Measurements from ENCODE around the gene RRP15.

Gene RRP15

DNA sequence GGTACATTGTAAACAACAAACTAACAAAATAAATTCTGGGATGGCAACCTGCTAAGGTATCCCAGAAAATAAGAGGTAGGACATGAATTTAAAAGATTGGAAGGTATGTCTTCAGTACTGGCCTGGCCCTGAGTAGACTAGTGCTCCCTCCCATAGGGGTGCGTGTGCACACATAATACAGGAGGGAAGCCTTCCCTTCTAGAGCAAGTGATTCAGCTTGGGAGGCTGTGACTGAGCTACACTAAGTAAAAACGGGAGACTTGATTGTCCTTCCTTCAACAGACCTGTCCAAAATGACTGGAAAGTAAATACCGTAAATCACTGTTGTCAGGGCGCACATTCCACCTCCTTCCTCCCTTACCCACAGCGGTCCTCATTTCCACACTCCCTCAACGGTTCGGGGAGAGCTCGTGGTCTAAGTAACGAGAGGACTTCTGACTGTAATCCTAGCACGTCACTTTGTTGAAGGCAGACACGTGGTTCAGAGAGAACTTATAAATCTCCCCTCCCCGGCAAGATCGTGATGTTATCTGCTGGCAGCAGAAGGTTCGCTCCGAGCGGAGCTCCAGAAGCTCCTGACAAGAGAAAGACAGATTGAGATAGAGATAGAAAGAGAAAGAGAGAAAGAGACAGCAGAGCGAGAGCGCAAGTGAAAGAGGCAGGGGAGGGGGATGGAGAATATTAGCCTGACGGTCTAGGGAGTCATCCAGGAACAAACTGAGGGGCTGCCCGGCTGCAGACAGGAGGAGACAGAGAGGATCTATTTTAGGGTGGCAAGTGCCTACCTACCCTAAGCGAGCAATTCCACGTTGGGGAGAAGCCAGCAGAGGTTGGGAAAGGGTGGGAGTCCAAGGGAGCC lies 60.0 kb downstream of the RRP15 start, which contains the start of gene TGFB2:
TSS of gene TGFB2 (plus strand) at position 523 of the 859 bp plus-strand sequence. CDS start 1,366 bp downstream, outside the sequence.
- DNase-seq: peak; percentile 12

DNA sequence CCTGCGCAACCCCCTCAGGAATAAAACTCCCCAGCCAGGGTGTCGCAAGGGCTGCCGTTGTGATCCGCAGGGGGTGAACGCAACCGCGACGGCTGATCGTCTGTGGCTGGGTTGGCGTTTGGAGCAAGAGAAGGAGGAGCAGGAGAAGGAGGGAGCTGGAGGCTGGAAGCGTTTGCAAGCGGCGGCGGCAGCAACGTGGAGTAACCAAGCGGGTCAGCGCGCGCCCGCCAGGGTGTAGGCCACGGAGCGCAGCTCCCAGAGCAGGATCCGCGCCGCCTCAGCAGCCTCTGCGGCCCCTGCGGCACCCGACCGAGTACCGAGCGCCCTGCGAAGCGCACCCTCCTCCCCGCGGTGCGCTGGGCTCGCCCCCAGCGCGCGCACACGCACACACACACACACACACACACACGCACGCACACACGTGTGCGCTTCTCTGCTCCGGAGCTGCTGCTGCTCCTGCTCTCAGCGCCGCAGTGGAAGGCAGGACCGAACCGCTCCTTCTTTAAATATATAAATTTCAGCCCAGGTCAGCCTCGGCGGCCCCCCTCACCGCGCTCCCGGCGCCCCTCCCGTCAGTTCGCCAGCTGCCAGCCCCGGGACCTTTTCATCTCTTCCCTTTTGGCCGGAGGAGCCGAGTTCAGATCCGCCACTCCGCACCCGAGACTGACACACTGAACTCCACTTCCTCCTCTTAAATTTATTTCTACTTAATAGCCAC lies 60.7 kb downstream of the RRP15 start:
- peak; percentile 34 for DNase-seq

DNA sequence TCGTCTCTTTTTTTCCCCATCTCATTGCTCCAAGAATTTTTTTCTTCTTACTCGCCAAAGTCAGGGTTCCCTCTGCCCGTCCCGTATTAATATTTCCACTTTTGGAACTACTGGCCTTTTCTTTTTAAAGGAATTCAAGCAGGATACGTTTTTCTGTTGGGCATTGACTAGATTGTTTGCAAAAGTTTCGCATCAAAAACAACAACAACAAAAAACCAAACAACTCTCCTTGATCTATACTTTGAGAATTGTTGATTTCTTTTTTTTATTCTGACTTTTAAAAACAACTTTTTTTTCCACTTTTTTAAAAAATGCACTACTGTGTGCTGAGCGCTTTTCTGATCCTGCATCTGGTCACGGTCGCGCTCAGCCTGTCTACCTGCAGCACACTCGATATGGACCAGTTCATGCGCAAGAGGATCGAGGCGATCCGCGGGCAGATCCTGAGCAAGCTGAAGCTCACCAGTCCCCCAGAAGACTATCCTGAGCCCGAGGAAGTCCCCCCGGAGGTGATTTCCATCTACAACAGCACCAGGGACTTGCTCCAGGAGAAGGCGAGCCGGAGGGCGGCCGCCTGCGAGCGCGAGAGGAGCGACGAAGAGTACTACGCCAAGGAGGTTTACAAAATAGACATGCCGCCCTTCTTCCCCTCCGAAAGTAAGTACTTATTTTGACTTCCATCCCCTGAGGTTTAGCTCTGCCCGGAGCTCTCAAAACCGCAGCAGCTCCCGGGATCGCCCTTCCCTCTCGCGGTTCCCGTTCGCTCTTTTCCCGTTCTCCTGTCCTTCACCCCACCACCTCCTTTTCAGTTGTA lies 61.5 kb downstream of the RRP15 start:
- peak; percentile 11 for DNase-seq

DNA sequence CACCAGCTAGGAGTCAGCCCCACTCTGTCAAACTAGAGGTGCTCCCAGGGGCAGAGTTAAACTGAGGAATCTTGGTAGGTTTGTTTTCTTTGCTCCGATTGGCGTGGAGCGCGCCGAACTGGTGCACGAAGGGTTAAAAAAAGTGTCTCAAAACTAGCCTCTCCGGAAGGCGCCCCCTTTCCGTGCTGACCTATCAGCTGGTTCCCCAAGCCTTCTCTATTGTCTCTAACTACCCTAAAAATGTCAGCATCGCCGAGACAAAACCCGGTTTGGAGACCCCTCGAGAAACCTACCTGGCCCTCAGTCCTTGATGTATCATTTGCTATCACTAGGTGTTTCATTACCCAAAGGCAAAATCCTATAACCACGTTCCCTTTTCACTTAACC lies 62.2 kb downstream of the RRP15 start:
- no peak for DNase-seq

DNA sequence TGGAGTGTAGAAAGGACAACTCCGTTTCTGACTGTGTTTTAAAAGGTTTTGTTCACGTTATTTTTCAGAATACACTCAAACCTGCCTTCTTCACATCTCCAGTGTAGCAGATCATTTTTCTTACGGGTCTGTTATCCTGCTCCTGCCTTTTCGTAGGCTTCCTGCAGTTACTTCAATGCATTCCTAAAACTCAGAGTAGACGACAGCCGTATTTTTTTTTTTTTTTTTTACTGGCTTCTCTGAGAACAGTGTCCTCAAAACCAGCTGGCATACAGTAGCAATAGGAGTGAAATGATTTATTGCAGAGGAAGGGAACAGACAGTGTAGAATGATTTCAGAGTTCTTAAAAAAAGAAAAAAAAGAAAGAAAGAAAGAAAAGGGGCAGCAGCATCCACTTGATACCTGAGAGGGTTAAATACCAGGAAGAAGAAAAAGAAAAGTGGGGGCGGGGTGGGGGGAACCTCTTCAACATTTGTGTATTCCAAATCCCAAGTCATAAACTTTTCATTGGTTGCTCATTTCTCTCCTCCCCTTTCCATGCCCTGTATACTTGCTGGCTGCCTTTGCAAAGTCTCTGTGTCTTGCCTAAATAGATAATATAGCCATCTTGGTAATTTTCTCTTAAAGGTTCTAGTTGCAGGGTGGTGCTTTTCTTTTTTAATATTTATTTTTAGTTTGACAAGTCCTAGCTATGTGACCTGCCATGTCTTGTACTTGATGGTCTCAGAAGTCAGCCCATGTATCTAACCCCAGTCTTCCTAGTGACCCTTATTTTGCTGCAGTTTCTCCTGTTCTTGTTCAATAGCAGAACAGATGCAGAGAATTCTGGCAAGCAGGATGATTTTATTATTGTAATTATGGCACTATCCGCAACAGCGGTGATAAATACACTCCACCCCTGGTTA lies 62.9 kb downstream of the RRP15 start:
- DNase-seq: no peak

DNA sequence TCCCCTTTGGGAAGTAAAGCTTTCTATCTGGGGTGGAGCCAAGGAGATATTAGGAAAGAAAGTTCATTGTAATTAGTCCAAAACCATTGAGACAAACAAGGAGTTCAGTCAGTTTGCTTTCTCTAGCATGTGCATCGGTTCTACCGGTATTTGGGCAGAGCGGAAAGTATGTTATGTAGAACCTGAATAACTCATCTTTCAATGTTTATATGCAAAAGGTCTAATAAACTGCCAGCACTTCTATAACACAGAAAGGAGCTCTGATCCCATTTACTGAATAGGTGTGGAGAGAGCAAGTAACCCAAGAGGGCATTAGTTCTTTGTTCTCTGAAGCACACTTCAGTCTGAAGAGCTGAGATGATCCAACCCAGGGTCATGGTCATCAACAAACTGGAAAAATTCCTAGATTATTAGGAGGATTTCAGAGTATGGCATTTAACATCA lies 63.6 kb downstream of the RRP15 start:
- DNase-seq: no peak

DNA sequence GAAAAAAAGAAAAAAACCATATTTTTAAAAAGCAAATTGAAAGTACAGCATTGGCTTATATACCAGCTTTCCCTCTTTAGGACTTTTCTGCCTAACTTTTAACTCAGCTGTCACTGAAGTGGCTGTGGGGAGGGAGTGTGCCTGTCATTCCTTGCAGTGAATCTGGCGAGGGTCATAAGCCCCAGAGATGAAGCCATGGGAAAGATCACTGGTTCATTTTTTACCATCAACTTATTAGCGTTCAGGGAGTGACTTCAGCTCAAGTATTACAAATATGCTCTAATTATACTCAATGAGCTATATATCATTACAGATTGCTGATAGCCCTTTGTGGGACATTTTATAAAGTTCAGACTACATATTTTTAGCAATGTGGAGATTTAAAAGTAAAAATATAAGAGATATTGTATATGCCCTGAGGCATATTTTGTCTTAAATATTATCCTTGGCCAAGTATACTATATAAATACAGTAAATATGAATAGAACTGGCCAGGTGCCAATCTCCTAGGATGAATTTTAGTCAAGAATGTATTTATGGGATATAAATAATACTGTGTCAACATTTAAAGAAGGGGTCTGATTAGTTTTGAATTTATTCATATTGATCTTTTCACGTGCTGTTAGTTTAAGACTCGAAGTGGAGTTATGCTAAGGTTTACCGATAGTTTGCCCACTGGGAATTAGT lies 64.4 kb downstream of the RRP15 start:
- no peak for DNase-seq

DNA sequence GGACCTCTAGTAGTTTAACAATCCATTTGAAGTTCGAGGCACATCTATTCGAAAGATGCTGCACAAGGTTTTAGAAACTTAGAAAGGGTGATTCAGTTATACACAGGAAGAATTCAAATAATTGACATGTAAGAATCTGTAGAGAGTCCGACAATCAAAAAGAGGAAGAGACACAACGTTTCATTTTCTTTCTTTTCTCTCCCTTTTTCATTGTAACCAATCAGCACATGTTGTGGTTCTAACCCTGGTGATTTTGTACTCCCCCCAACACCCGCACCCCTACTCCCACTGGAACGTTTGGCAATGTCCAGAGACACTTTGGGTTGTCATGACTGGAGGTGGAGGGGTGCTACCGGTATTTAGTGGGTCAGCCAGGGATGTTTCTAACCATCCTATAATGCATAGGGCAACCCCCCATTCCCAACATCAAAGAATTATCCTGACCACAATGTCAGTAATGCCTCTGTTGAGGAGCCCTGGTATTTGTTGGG lies 65.0 kb downstream of the RRP15 start:
- no peak for DNase-seq

DNA sequence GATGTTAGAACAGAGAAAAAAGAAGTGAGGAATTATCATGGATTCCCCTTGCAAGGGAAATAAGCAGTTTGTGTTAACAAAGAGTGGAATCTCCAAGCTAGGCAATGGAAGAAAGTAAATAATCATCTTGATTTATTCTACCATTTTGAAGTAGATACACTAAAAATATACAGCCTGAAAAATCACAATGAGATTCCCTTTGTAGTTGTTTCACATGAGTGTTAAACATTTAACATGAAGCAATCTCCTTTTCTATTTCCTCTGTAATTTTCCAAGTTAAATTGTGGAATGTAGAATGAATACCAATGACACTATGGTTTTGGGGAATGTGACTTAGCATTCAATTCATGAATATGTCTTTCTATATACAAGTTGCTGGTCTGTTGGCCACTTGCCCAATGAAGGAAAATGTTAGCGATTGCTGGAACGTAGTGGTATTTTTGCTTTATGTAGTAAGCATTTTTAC lies 65.7 kb downstream of the RRP15 start:
- no peak for DNase-seq

DNA sequence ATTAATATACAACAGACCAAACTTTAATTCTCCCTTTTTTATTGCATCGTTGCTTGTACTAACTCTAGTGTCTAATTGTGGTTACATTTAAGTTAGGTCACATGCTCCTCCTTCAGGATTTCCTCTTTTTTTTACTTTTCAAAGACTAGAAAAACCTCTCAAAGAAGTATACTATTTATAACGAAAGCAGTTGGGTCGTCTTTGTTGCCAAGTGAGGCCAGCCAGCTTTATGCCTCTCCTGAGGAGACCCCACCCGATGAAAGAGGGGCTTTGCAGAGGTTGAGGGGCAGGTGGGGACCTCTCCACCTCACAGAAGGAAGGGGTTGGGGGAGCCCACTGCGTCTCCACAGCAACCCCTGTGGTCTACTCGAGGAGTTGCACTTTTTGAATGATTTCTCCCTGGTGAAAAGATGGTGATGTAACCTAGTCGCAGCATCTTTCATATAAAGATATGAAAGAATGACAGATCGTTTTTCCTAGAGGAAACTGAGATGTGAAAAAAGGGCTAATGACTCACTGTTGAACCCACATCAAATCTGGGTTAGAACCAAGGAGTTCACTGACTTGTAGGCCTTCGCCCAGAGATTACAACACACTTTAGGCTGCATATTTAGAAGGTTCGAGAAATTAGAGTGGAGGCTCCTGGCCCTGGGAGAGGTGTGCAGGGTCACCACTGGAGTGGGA lies 66.4 kb downstream of the RRP15 start:
- peak; percentile 18 for DNase-seq

DNA sequence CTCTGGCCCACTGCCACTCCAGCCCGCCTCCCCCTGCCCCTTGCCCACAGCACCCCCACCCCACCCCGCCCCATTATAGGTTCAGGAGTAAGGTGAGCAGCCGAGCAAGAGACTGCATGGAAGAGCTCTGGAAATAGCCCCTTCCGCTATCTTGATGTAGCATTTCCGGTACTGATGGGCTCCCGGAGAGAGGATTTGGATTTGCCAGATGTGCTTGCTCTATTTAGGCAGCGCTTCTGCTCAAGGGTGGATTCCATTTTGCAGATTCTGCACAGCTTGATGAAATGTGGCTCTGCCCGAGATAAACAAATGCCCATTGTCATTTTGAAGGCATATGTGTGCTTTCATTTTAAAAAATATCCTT lies 67.0 kb downstream of the RRP15 start:
- no peak for DNase-seq

DNA sequence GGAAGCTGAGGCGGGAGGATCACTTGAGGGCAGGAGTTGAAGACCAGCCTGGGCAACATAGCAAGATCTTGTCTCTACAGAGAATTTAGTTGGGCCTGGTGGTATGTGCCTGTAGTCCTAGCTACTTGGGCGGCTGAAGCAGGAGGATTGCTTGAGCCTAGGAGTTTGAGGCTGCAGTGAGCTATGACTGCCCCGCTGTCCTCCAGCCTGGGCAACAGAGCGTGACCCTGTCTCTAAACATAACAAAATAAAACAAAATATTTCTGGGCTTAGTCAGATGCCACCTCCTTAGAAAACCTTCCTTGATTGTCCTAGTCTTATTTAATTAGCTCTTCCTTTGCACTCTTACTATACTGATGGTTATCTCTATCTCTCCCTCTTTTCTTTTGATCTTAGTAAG lies 68.6 kb downstream of the RRP15 start:
- DNase-seq: no peak

DNA sequence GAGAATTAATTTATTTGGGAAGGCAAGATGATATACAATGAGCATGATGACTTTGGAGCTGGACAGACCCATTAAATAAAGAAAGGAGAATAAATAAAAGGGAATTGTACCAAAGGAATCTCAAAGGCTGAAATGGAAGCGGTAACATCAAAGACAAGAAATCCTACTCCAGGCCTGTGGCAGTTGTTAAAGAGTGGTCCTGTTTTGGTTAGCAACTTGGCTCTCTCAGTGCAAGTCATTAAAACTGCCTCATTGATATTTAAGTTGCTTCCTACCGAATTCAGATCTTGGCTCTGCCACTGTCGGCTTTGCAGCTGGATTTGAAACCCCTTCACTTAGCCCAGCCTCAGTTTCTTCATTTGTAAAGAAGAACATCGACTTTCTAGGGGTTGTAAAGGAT lies 70.2 kb downstream of the RRP15 start:
- DNase-seq: no peak

DNA sequence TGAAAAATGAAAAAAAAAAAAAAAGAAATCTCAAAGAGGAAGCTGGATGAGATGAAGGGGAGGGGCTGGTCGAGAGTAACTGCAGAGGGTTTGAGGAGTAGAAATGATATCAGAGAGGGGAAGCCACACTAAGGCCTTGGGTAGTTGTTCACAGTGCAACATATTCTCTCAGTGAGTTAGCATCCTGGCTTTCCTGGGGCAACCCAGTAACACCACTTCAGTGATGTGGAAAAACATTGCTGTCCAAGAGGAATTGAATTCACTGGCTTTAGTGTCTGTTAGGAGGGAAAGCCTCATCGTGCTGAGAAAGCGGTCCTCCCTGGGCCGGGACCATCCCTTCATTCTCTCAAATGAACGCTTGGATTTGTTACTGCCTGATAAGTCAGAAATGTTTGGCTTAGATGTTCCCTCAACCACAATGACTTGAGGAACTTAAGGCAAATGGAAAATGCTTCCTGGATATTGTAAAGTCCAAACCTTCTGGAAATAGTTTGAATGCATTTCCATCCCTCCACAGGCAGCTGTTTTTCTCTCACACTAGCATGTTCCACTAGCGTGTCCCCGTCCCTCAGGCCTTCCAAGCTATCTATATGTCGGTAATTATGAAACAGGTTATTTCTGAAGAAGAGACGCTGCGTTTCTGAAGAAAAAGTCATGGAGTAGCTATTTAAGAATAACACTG lies 72.3 kb downstream of the RRP15 start:
- no peak for DNase-seq

DNA sequence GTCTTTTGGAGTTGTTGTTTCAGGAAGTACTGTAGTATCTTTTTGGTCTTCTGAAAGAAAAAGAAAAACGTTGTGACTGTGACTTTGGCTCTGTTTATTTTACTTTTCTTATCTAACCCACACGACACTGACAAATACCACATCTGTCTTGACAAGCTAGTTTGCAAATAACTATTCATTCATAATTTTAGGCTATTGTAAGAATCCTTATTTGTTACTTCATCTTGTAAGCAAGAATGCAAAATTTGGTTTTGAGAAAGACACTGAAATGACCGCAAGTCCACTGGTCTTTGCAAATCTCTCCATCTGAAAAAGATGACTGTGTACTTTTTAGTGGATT lies 72.8 kb downstream of the RRP15 start:
- no peak for DNase-seq

DNA sequence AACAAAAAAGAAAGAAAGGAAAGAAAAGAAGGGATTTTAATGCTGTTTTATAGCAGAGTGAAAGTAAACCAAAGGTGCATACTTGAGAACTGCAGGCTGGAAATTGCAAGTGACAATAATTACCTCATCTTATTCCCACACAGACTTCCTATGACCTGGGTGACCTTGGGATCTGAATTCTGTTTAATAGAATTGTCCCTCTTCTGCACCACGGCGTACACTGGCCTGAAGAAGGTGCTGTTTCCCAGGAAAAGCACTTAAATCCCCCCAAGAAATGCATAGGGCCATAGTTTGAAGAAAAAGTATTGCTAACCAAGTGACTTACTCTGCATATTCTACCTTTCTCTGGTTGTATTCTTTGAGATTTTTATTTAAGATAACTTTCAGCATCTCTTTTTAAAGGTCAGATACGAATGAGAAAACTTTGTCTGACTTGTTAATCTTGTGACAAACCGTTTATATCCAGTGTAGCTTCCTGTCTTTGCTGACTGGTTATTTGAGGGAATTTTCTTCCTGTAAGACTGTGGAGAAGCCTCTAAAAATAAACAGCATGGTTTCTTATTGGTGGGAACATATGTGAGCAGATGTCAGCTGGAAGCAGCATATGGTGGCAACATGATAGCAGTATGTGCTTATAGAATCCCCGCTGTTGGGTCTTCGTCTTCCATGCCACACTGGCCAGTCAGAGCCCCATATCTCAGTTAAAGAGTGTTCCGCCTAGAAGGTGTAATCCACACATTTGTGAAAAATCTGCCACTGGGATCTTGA lies 76.4 kb downstream of the RRP15 start:
- DNase-seq: no peak

DNA sequence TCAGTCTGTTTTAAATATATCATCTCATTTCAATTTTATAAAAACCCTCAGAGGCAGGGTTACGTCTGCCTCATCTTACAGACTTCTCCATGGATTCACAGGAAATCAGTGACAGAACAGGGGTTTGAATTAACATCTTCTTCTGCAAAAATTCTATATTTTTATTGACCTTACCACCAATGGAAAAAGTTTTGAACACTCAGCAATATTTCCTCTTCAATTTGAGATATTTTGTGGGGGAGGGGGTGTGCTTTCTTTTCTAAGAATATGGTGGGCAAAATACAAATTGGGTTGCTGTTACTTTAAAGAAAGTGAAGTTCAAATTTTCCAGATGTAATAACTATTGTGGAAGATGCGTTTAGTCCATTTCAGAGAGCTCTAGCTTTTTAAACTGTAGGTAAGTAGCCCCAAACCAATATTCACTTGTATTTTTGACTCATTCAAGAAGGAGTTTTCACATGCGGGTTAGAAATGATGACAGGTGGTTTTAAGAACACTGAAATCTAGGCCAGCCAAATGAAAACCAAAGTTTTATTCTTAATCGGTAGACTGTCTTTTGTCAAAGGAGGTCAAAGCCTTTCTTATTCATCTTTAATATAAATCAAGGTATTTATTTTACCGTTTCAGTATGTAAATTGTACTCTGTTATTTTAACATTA lies 77.5 kb downstream of the RRP15 start:
- no peak for DNase-seq

DNA sequence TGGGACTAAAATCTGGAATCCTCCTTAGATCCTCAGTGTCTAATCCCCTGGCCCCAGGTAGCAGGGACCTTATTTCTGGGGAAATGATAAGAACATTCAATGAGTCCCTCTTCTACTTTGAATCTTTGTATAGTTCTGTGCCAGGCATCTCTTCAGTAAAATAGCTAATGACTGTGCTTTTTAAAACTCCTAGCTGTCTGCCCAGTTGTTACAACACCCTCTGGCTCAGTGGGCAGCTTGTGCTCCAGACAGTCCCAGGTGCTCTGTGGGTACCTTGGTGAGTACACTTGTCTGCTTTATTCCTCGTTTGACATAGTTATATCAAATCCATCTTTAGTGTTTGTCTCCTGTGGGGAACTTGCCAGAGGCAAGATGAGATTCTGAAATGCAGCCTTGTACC lies 78.0 kb downstream of the RRP15 start:
- DNase-seq: no peak
